Endothelial cell of umbilical vein (primary cell): Measurements from ENCODE around the gene GABPB1. TPM values are rescaled to one million over a fixed set of nuclear protein-coding genes. Genes with fewer than 3 reads are reported as not detected.

Experiments
- BruUV-seq: library from RNA; stranded (reverse); fragments of 400-500 nt; replicated peaks from 2 replicates; lab custom pipeline; 2021; lab: Mats Ljungman, UMichigan
- CTCF ChIA-PET: fragments of 300-600, 350-600 bp; sonication (Branson Sonifier 250); formaldehyde crosslinking; loops from one replicate; lab custom pipeline; 2021; ENCODE audit warnings: antibody characterized with exemption, inconsistent platforms; lab: Charles Lee
- POLR2A ChIA-PET: fragments of 300-600, 350-600 bp; sonication (Branson Sonifier 250); formaldehyde crosslinking; loops from one replicate; lab custom pipeline; 2021; ENCODE audit warnings: antibody characterized with exemption, inconsistent platforms; lab: Charles Lee
- DNase-seq: peaks from one replicate; pipeline ENCODE4 v3.0.0-alpha.2; 2011; ENCODE audit warnings: low read depth, low spot score
- FAIRE-seq: peaks from 2 replicates; lab custom pipeline; 2011; peaks lifted over from hg19 to GRCh38; lab: Jason Lieb, UNC
- H2AFZ ChIP-seq: 2 replicates; pipeline ENCODE4 v1.6.0; 2012; ENCODE audit warnings: low read depth, low read length, control low read depth, inconsistent platforms
- H3K27ac ChIP-seq: 2 replicates; pipeline ENCODE4 v1.5.1; 2011; ENCODE audit warnings: low read depth, mild to moderate bottlenecking, control low read depth, low read length, moderate library complexity; ENCODE audit not compliant: insufficient read depth
- H3K27me3 ChIP-seq, 2 experiments: 2 replicates each; pipeline versions ENCODE4 v1.6.0 to v1.6.1; 2011; ENCODE audit warnings: low read length in 2 of 2, mixed read lengths in 1 of 2; ENCODE audit not compliant: control insufficient read depth in 2 of 2, insufficient read depth in 2 of 2
- H3K36me3 ChIP-seq, 2 experiments: 2 replicates in 1 of 2; 3 replicates in 1 of 2; pipeline ENCODE4 v1.5.1; 2011; ENCODE audit warnings: low read length in 2 of 2, mild to moderate bottlenecking in 1 of 2, moderate library complexity in 1 of 2; ENCODE audit not compliant: control insufficient read depth in 2 of 2, insufficient read depth in 2 of 2; ENCODE audit errors: extremely low read depth in 1 of 2
- H3K4me1 ChIP-seq: 3 replicates; pipeline ENCODE4 v1.5.1; 2011; ENCODE audit warnings: mild to moderate bottlenecking, low read length; ENCODE audit not compliant: control insufficient read depth, insufficient read depth; ENCODE audit errors: extremely low read depth
- H3K4me2 ChIP-seq: 2 replicates; pipeline ENCODE4 v1.6.1; 2011; ENCODE audit warnings: low read length, control low read depth, mixed read lengths; ENCODE audit not compliant: insufficient read depth
- H3K4me3 ChIP-seq, 3 experiments: fragments of 200-600 bp in 1 of 3; sonication (generic), shearing (Covaris generic) in 1 of 3; replicated peaks in 1 of 3; 2 replicates each; pipeline ENCODE4 v1.5.1; 2011 to 2016; ENCODE audit warnings: control low read depth in 3 of 3, low read length in 3 of 3, mild to moderate bottlenecking in 2 of 3, inconsistent platforms in 1 of 3, low read depth in 1 of 3, moderate library complexity in 1 of 3; ENCODE audit not compliant: insufficient read depth in 1 of 3
- H3K79me2 ChIP-seq: 2 replicates; pipeline ENCODE4 v1.6.0; 2012; ENCODE audit warnings: low read length, inconsistent platforms; ENCODE audit not compliant: control insufficient read depth, insufficient read depth
- H3K9ac ChIP-seq: replicated peaks from 2 replicates; pipeline ENCODE3; 2011; ENCODE audit warnings: low read length, control low read depth; ENCODE audit not compliant: insufficient read depth; ENCODE audit errors: extremely low read depth
- H3K9me1 ChIP-seq: replicated peaks from 3 replicates; pipeline ENCODE4 v1.6.0; 2011; ENCODE audit warnings: mild to moderate bottlenecking, low read length; ENCODE audit not compliant: control insufficient read depth, insufficient read depth; ENCODE audit errors: extremely low read depth
- H3K9me3 ChIP-seq: replicated peaks from 2 replicates; pipeline ENCODE4 v1.5.1; 2012; ENCODE audit warnings: low read length, inconsistent platforms; ENCODE audit not compliant: control insufficient read depth, insufficient read depth
- H4K20me1 ChIP-seq: replicated peaks from 2 replicates; pipeline ENCODE3; 2011; ENCODE audit warnings: mild to moderate bottlenecking, low read length; ENCODE audit not compliant: control insufficient read depth, insufficient read depth; ENCODE audit errors: extremely low read depth
- CTCF ChIP-seq, 2 donors: IDR thresholded peaks; 1 replicate in 1 of 2; 2 replicates in 1 of 2; pipeline ENCODE4 v1.5.1; 2011; ENCODE audit warnings: low read length in 2 of 2, mild to moderate bottlenecking in 2 of 2, moderate library complexity in 2 of 2, control low read depth in 1 of 2, inconsistent platforms in 1 of 2, low read depth in 1 of 2; ENCODE audit not compliant: insufficient read depth in 1 of 2; ENCODE audit errors: extremely low read depth in 1 of 2
- EZH2 ChIP-seq: IDR thresholded peaks from 2 replicates; pipeline ENCODE4 v1.6.1; 2012; ENCODE audit warnings: borderline replicate concordance, low read depth, mild to moderate bottlenecking, moderate library complexity, low read length, inconsistent platforms; ENCODE audit not compliant: severe bottlenecking
- FOS ChIP-seq: IDR thresholded peaks from 2 replicates; pipeline ENCODE4 v1.6.1; 2011; ENCODE audit warnings: mild to moderate bottlenecking, low read length, moderate library complexity, borderline replicate concordance; ENCODE audit not compliant: insufficient read depth
- GATA2 ChIP-seq: IDR thresholded peaks from 2 replicates; pipeline ENCODE4 v1.7.0; 2011; ENCODE audit warnings: low read depth, mild to moderate bottlenecking, moderate library complexity, mixed read lengths, low read length; ENCODE audit not compliant: insufficient read length, insufficient read depth
- MAX ChIP-seq: IDR thresholded peaks from 2 replicates; pipeline ENCODE4 v1.6.1; 2011; ENCODE audit not compliant: insufficient read depth, insufficient read length
- MYC ChIP-seq: IDR thresholded peaks from one replicate; pipeline ENCODE4 v1.6.1; 2011; ENCODE audit warnings: mild to moderate bottlenecking, low read depth, low read length
- POLR2A ChIP-seq: IDR thresholded peaks from 2 replicates; pipeline ENCODE4 v1.6.1; 2012; ENCODE audit warnings: low read depth, mild to moderate bottlenecking, control low read depth, low read length
- POLR2AphosphoS5 ChIP-seq: IDR thresholded peaks from 2 replicates; pipeline ENCODE4 v1.6.1; 2012; ENCODE audit warnings: low read depth, mild to moderate bottlenecking, control low read depth, low read length, moderate library complexity; ENCODE audit not compliant: insufficient read depth
- dilution Hi-C: fragments of 300-500 bp; cut with MboI; formaldehyde crosslinking; loops from one replicate; pipeline ENCODE4 v1.15.0; 2019; ENCODE audit warnings: low sequenced_read_pairs; ENCODE audit not compliant: extremely low pct_ligation_motif_present
- intact Hi-C: fragments of 100-400 bp; cut with micrococcal nuclease; formaldehyde crosslinking; loops from one replicate; pipeline ENCODE4 v1.10.0; 2022
- polyA plus RNA-seq, 4 experiments: library from polyadenylated mRNA; depleted of rRNA in 3 of 4; stranded (reverse) in 3 of 4; unstranded in 1 of 4; fragments of >200 nt; gene quantifications; 2 replicates each; pipeline versions ENCODE4 v1.2.1 to v1.2.3, GENCODE V29; 2011 to 2012; ENCODE audit warnings: missing spikeins in 1 of 4
- total RNA-seq: library from RNA; stranded (reverse); gene quantifications from 2 replicates; pipeline ENCODE4 v1.2.3, GENCODE V29; 2021

GABPB1 gene
- total and polyA plus RNA-seq, 2 donors (not counting 3 experiments of a cell fraction or from before 2014, with no cell fraction given) = 42.3 to 59.7 TPM

GRCh38 chr15:50262533-50262932 lies 92.5 kb downstream of the GABPB1 start:
- no TSS peak for BruUV-seq
- dilution Hi-C loops (no loop called here), intact Hi-C loops (no loop called here)
- Histone ChIP-seq H3K4me2 (no peak overlapping the region), H2AFZ (no peak overlapping the region), H3K36me3 (no peaks in the 10 kb centered on the region), H3K9ac (no peak overlapping the region), H3K9me3 (no peaks in the 10 kb centered on the region), H3K27me3 (peaks cover 7 to 9% of the 10 kb centered on the region in 2 experiments), H3K27ac (no peak overlapping the region), H3K4me3 (no peak overlapping the region), H3K4me1 (no peaks in the 10 kb centered on the region), H3K9me1 (no peaks in the 10 kb centered on the region), H3K79me2 (no peaks in the 10 kb centered on the region), H4K20me1 (no peaks in the 10 kb centered on the region)
- FAIRE-seq (no peak), DNase-seq (no peak)
- TF ChIP-seq CTCF (IDR thresholded peaks at IDR 0.05; ENCODE audit: extremely low read depth in 1 of 2, insufficient read depth in 1 of 2, low read depth in 1 of 2, low read length in 2 of 2) (no peak), POLR2AphosphoS5 (no peak), EZH2 (no peak), POLR2A (no peak), GATA2 (no peak), FOS (no peak), MAX (no peak), MYC (no peak)
- ChIA-PET CTCF (interaction anchor here (0.9 kb wide), 1 partner anchor 53 kb away, joined by 3 read pairs; no protein-coding TSS in a partner anchor), POLR2A (no interaction called here)
